ENCODE data around the gene CAMKK2.
A peak's percentile ranks its signal among the peaks of the same experiment; 100 is the strongest.

The CAMKK2 gene

GRCh38 chr12:121239351-121240061 lies 57.0 kb downstream of the CAMKK2 start:
- Histone ChIP-seq H3K4me3 (ENCODE audit: low read depth, low read length) (no peak overlapping the region), H3K36me3 (ENCODE audit: control insufficient read depth in 2 of 2, insufficient read depth in 1 of 2, low read length in 2 of 2) (peaks cover 8 to 44% of the 10 kb centered on the region in 2 experiments; a peak in 2 of 3 replicates), H3K9me3 (ENCODE audit: control insufficient read depth, insufficient read depth, low read depth, low read length) (no peaks in the 10 kb centered on the region), H3K27ac (ENCODE audit: extremely low read depth, low read depth, low read length) (no peak overlapping the region), H3K4me1 (ENCODE audit: control insufficient read depth, insufficient read depth, low read length) (no peaks in the 10 kb centered on the region)
- TF ChIP-seq KLF1 (tag by site-specific recombination; IDR thresholded peaks at IDR 0.05): no peak
- TF ChIP-seq, protein P1, sequence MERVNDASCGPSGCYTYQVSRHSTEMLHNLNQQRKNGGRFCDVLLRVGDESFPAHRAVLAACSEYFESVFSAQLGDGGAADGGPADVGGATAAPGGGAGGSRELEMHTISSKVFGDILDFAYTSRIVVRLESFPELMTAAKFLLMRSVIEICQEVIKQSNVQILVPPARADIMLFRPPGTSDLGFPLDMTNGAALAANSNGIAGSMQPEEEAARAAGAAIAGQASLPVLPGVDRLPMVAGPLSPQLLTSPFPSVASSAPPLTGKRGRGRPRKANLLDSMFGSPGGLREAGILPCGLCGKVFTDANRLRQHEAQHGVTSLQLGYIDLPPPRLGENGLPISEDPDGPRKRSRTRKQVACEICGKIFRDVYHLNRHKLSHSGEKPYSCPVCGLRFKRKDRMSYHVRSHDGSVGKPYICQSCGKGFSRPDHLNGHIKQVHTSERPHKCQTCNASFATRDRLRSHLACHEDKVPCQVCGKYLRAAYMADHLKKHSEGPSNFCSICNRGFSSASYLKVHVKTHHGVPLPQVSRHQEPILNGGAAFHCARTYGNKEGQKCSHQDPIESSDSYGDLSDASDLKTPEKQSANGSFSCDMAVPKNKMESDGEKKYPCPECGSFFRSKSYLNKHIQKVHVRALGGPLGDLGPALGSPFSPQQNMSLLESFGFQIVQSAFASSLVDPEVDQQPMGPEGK (tag by site-specific recombination; IDR thresholded peaks at IDR 0.05): no peak
- TF ChIP-seq GLIS1 (tag by site-specific recombination; IDR thresholded peaks at IDR 0.05): no peak
- TF ChIP-seq ZNF776 (tag by site-specific recombination; IDR thresholded peaks at IDR 0.05; ENCODE audit: borderline replicate concordance): no peak
- TF ChIP-seq TSHZ1 (tag by site-specific recombination; IDR thresholded peaks at IDR 0.05; ENCODE audit: borderline replicate concordance): no peak
- TF ChIP-seq ZNF777 (tag by site-specific recombination; IDR thresholded peaks at IDR 0.05; ENCODE audit: borderline replicate concordance): no peak
- ChIA-PET POLR2A (no interaction called here), CTCF (interaction anchor here (0.7 to 1.8 kb wide), 7 partner anchors 9 to 383 kb away, joined by 3 to 11 read pairs (median 3); no protein-coding TSS in a partner anchor)

DNA sequence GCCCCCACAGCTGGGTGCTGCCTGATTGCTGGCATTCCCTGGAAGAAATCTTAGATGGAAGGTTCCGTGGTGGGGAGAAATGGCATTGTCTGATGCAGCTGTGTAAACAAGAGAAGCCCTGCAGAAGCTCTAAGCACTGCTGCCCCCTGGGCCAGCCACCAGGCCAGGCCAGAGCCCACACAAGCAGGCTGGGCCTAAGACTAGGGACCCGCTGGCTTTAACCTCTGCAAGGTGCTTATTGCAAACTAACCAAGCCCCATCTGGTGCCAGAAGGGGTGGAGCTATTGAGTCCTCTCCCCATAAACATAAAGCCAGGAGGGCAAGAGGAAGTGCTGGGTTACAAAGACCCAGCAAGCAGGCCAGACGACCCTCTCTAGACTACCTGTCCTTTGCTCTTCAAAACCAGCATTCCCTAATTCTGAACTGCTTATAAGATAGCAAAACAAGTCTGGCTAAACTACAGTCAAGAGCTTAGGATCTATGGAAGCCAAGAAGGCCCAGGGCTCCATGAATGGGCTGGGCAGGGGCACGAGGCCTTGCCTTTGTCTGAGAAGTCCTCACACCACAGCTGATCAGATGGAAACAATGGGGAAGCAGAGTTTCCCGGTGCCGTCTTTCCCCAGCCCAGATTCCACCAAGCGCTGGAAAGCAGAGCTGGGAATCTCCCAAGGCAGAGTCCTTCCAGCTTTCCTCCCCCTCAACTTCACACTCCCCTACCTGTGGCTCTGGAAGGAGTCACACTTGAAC lies 57.7 kb downstream of the CAMKK2 start:
- no peak overlapping the region for H3K4me3 ChIP-seq (ENCODE audit: low read depth, low read length)
- POLR2A ChIA-PET: interaction anchor here (0.5 kb wide), 1 partner anchor 220 kb away, joined by 4 read pairs; no protein-coding TSS in a partner anchor
- peaks cover 8 to 44% of the 10 kb centered on the region in 2 experiments; a peak in 2 of 3 replicates for H3K36me3 ChIP-seq (ENCODE audit: control insufficient read depth in 2 of 2, insufficient read depth in 1 of 2, low read length in 2 of 2)
- H3K9me3 ChIP-seq (ENCODE audit: control insufficient read depth, insufficient read depth, low read depth, low read length): no peaks in the 10 kb centered on the region
- H3K4me1 ChIP-seq (ENCODE audit: control insufficient read depth, insufficient read depth, low read length): no peaks in the 10 kb centered on the region
- CTCF ChIA-PET: interaction anchor here (0.7 to 1.8 kb wide), 7 partner anchors 9 to 382 kb away, joined by 3 to 11 read pairs (median 3); no protein-coding TSS in a partner anchor
- H3K27ac ChIP-seq (ENCODE audit: extremely low read depth, low read depth, low read length): no peak overlapping the region
- peak; percentile 74 for TF ChIP-seq ZIC2 (tag by site-specific recombination; IDR thresholded peaks at IDR 0.05)
- no peak for TF ChIP-seq REPIN1 (tag by site-specific recombination; IDR thresholded peaks at IDR 0.05; ENCODE audit: low read depth)
- TF ChIP-seq GLIS2 (tag by site-specific recombination; IDR thresholded peaks at IDR 0.05): peak; percentile 38; the same call in 1 of the 2 replicates
- TF ChIP-seq ZNF596 (tag by site-specific recombination; IDR thresholded peaks at IDR 0.05): no peak
- TF ChIP-seq, protein P2, sequence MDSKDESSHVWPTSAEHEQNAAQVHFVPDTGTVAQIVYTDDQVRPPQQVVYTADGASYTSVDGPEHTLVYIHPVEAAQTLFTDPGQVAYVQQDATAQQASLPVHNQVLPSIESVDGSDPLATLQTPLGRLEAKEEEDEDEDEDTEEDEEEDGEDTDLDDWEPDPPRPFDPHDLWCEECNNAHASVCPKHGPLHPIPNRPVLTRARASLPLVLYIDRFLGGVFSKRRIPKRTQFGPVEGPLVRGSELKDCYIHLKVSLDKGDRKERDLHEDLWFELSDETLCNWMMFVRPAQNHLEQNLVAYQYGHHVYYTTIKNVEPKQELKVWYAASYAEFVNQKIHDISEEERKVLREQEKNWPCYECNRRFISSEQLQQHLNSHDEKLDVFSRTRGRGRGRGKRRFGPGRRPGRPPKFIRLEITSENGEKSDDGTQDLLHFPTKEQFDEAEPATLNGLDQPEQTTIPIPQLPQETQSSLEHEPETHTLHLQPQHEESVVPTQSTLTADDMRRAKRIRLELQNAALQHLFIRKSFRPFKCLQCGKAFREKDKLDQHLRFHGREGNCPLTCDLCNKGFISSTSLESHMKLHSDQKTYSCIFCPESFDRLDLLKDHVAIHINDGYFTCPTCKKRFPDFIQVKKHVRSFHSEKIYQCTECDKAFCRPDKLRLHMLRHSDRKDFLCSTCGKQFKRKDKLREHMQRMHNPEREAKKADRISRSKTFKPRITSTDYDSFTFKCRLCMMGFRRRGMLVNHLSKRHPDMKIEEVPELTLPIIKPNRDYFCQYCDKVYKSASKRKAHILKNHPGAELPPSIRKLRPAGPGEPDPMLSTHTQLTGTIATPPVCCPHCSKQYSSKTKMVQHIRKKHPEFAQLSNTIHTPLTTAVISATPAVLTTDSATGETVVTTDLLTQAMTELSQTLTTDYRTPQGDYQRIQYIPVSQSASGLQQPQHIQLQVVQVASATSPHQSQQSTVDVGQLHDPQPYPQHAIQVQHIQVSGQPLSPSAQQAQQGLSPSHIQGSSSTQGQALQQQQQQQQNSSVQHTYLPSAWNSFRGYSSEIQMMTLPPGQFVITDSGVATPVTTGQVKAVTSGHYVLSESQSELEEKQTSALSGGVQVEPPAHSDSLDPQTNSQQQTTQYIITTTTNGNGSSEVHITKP (tag by site-specific recombination; IDR thresholded peaks at IDR 0.05): peak; percentile 62
- no peak for TF ChIP-seq ZBTB10 (tag by site-specific recombination; IDR thresholded peaks at IDR 0.05)
- TF ChIP-seq ZNF660 (tag by site-specific recombination; IDR thresholded peaks at IDR 0.05): no peak
- TF ChIP-seq, protein P3, sequence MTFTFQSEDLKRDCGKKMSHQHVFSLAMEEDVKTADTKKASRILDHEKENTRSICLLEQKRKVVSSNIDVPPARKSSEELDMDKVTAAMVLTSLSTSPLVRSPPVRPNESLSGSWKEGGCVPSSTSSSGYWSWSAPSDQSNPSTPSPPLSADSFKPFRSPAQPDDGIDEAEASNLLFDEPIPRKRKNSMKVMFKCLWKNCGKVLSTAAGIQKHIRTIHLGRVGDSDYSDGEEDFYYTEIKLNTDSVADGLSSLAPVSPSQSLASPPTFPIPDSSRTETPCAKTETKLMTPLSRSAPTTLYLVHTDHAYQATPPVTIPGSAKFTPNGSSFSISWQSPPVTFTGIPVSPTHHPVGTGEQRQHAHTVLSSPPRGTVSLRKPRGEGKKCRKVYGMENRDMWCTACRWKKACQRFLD (tag by site-specific recombination; IDR thresholded peaks at IDR 0.05): no peak
- TF ChIP-seq, protein P4, sequence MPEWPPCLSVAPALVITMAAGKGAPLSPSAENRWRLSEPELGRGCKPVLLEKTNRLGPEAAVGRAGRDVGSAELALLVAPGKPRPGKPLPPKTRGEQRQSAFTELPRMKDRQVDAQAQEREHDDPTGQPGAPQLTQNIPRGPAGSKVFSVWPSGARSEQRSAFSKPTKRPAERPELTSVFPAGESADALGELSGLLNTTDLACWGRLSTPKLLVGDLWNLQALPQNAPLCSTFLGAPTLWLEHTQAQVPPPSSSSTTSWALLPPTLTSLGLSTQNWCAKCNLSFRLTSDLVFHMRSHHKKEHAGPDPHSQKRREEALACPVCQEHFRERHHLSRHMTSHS (tag by site-specific recombination; IDR thresholded peaks at IDR 0.05): no peak
